IMR-90 (cell line): ENCODE data around the gene RIPOR2. TPM values are rescaled to one million over a fixed set of nuclear protein-coding genes. Genes with fewer than 3 reads are reported as not detected.

Experiments used
- ATAC-seq: fragments of 200-7000 bp; cut with Tn5 transposase; 2 replicates; pipeline ENCODE4 v1.9.1; 2020; ENCODE audit warnings: low read depth, mild to moderate bottlenecking, moderate library complexity
- BruUV-seq: library from RNA; stranded (reverse); fragments of 400-500 nt; replicated peaks from 2 replicates; lab custom pipeline; 2021; lab: Mats Ljungman, UMichigan
- CTCF ChIA-PET: fragments of 300-600 bp; formaldehyde crosslinking; extraction: SDS; loops from one replicate; lab custom pipeline; 2021; ENCODE audit warnings: antibody characterized with exemption; lab: Yijun Ruan, JAX
- POLR2A ChIA-PET: fragments of 300-600 bp; sonication (Branson Sonifier 250); formaldehyde crosslinking; loops from one replicate; lab custom pipeline; 2022; ENCODE audit warnings: antibody characterized with exemption; ENCODE audit not compliant: unreplicated experiment; lab: Charles Lee
- DNase-seq: peaks from one replicate; pipeline ENCODE4 v3.0.0; 2013
- H2AFZ ChIP-seq: replicated peaks from 2 replicates; pipeline ENCODE3; 2013; ENCODE audit warnings: low read length, mild to moderate bottlenecking; ENCODE audit not compliant: poor library complexity
- H2AK5ac ChIP-seq: 2 replicates; pipeline ENCODE4 v1.6.1; 2013; ENCODE audit warnings: low read depth, low read length, inconsistent platforms
- H2AK9ac ChIP-seq: replicated peaks from 2 replicates; pipeline ENCODE3; 2013; ENCODE audit warnings: mild to moderate bottlenecking, low read depth, low read length, moderate library complexity; ENCODE audit not compliant: poor library complexity
- H2BK120ac ChIP-seq: 2 replicates; pipeline ENCODE4 v1.6.1; 2013; ENCODE audit warnings: low read depth, low read length, inconsistent platforms
- H2BK15ac ChIP-seq: 3 replicates; pipeline ENCODE4 v1.6.1; 2013; ENCODE audit warnings: low read depth, low read length, inconsistent platforms
- H2BK20ac ChIP-seq: 2 replicates; pipeline ENCODE4 v1.6.1; 2013; ENCODE audit warnings: low read depth, mild to moderate bottlenecking, inconsistent platforms, low read length, moderate library complexity
- H2BK5ac ChIP-seq: 2 replicates; pipeline ENCODE4 v1.6.1; 2013; ENCODE audit warnings: mild to moderate bottlenecking, low read depth, low read length, inconsistent platforms; ENCODE audit not compliant: poor library complexity, severe bottlenecking
- H3K14ac ChIP-seq: replicated peaks from 2 replicates; pipeline ENCODE4 v1.6.1; 2013; ENCODE audit warnings: low read depth, low read length, inconsistent platforms
- H3K18ac ChIP-seq: 2 replicates; pipeline ENCODE4 v1.6.1; 2013; ENCODE audit warnings: low read depth, low read length, control low read depth
- H3K23ac ChIP-seq: 2 replicates; pipeline ENCODE4 v1.6.1; 2013; ENCODE audit warnings: low read depth, low read length, inconsistent platforms
- H3K27ac ChIP-seq: 2 replicates; pipeline ENCODE4 v1.5.1; 2013; ENCODE audit warnings: mild to moderate bottlenecking, control low read depth, low read length; ENCODE audit not compliant: insufficient read depth
- H3K27me3 ChIP-seq: 2 replicates; pipeline ENCODE4 v1.6.1; 2013; ENCODE audit warnings: low read length; ENCODE audit not compliant: control insufficient read depth, insufficient read depth
- H3K36me3 ChIP-seq: 2 replicates; pipeline ENCODE4 v1.6.1; 2013; ENCODE audit warnings: low read length, mixed read lengths; ENCODE audit not compliant: control insufficient read depth, insufficient read depth
- H3K4ac ChIP-seq: 2 replicates; pipeline ENCODE4 v1.6.1; 2013; ENCODE audit warnings: low read depth, low read length, inconsistent platforms
- H3K4me1 ChIP-seq: 2 replicates; pipeline ENCODE4 v1.6.1; 2013; ENCODE audit warnings: low read length, mixed read lengths; ENCODE audit not compliant: control insufficient read depth, insufficient read depth
- H3K4me2 ChIP-seq: 2 replicates; pipeline ENCODE4 v1.6.1; 2013; ENCODE audit warnings: low read depth, mild to moderate bottlenecking, control low read depth, low read length, moderate library complexity
- H3K4me3 ChIP-seq: 2 replicates; pipeline ENCODE4 v1.5.1; 2013; ENCODE audit warnings: low read depth, mild to moderate bottlenecking, control low read depth, low read length, moderate library complexity; ENCODE audit not compliant: insufficient read depth
- H3K56ac ChIP-seq: 2 replicates; pipeline ENCODE4 v1.6.1; 2013; ENCODE audit warnings: low read length, inconsistent platforms; ENCODE audit not compliant: insufficient read depth; ENCODE audit errors: extremely low read depth
- H3K79me1 ChIP-seq, 2 experiments: 2 replicates each; pipeline ENCODE4 v1.6.1; 2013; ENCODE audit warnings: low read length in 2 of 2, inconsistent platforms in 1 of 2, low read depth in 1 of 2
- H3K9ac ChIP-seq: 2 replicates; pipeline ENCODE4 v1.6.1; 2013; ENCODE audit warnings: low read depth, low read length, control low read depth
- H3K9me1 ChIP-seq: 2 replicates; pipeline ENCODE4 v1.6.1; 2013; ENCODE audit warnings: low read length, inconsistent platforms; ENCODE audit not compliant: insufficient read depth
- H3K9me3 ChIP-seq: 2 replicates; pipeline ENCODE4 v1.6.1; 2013; ENCODE audit warnings: low read length; ENCODE audit not compliant: control insufficient read depth, insufficient read depth
- H4K20me1 ChIP-seq: 2 replicates; pipeline ENCODE4 v1.6.1; 2013; ENCODE audit warnings: low read length, inconsistent platforms; ENCODE audit not compliant: insufficient read depth
- H4K5ac ChIP-seq: 2 replicates; pipeline ENCODE4 v1.6.1; 2013; ENCODE audit warnings: mild to moderate bottlenecking, low read depth, low read length, control low read depth
- H4K8ac ChIP-seq, 2 experiments: 2 replicates each; pipeline ENCODE4 v1.6.1; 2013; ENCODE audit warnings: low read depth in 2 of 2, low read length in 2 of 2, control low read depth in 1 of 2, inconsistent platforms in 1 of 2
- H4K91ac ChIP-seq: 2 replicates; pipeline ENCODE4 v1.6.1; 2013; ENCODE audit warnings: low read depth, low read length, inconsistent platforms; ENCODE audit not compliant: insufficient read depth
- CEBPB ChIP-seq: IDR thresholded peaks from 2 replicates; pipeline ENCODE4 v1.6.1; 2012; ENCODE audit warnings: low read depth, low read length, improper control_type of control experiment
- CTCF ChIP-seq: conservative IDR thresholded peaks from 2 replicates; pipeline ENCODE4 v1.5.1; 2012; ENCODE audit warnings: mild to moderate bottlenecking, low read depth, low read length, improper control_type of control experiment
- ELK1 ChIP-seq: fragments of 150-350 bp; IDR thresholded peaks from 2 replicates; pipeline ENCODE4 v1.6.1; 2016; ENCODE audit warnings: low read depth, mild to moderate bottlenecking, low read length, moderate library complexity, borderline replicate concordance
- MAFK ChIP-seq: IDR thresholded peaks from 2 replicates; pipeline ENCODE4 v1.6.1; 2012; ENCODE audit warnings: low read depth, low read length, improper control_type of control experiment
- POLR2A ChIP-seq: IDR thresholded peaks from 2 replicates; pipeline ENCODE4 v1.6.1; 2012; ENCODE audit warnings: mild to moderate bottlenecking, low read depth, low read length
- RAD21 ChIP-seq: IDR thresholded peaks from 2 replicates; pipeline ENCODE4 v1.6.1; 2012; ENCODE audit warnings: low read length, improper control_type of control experiment
- RFX5 ChIP-seq: IDR thresholded peaks from 2 replicates; pipeline ENCODE4 v1.8.0; 2012; ENCODE audit warnings: low read depth, mild to moderate bottlenecking, low read length, moderate library complexity
- SMC3 ChIP-seq: fragments of 150-350 bp; IDR thresholded peaks from 2 replicates; pipeline ENCODE4 v1.6.1; 2016; ENCODE audit warnings: low read depth, mild to moderate bottlenecking, antibody characterized with exemption, low read length, moderate library complexity
- USF2 ChIP-seq: fragments of 150-350 bp; IDR thresholded peaks from 2 replicates; pipeline ENCODE4 v1.6.1; 2017; ENCODE audit warnings: mild to moderate bottlenecking, antibody characterized with exemption, low read length, low read depth
- WGBS, 2 experiments: methylation state at CpG; one replicate each; pipeline versions ENCODE4 v1.1.5 to v1.1.7; 2013; ENCODE audit warnings: missing lambda C conversion rate in 2 of 2; ENCODE audit not compliant: insufficient read length in 1 of 2; ENCODE audit errors: extremely low coverage in 2 of 2; 5-methylcytosine and 5-hydroxymethylcytosine counted together
- dilution Hi-C: fragments of 300-500 bp; cut with HindIII; formaldehyde crosslinking; loops from one replicate; pipeline ENCODE4 v1.14.3; 2018; ENCODE audit warnings: low sequenced_read_pairs; ENCODE audit not compliant: unreplicated experiment
- in situ Hi-C: fragments of 300-500 bp; cut with MboI; formaldehyde crosslinking; loops from 3 replicates; pipeline ENCODE4 v1.14.3; 2019; ENCODE audit warnings: low sequenced_read_pairs, inconsistent platforms, mixed read lengths
- intact Hi-C: fragments of 100-400 bp; cut with micrococcal nuclease; formaldehyde crosslinking; loops from 2 replicates; pipeline ENCODE4 v1.10.0; 2022
- polyA plus RNA-seq, 3 experiments: library from polyadenylated mRNA; depleted of rRNA; stranded (reverse); fragments of >200 nt; gene quantifications; 2 replicates each; pipeline ENCODE4 v1.2.3, GENCODE V29; 2012; ENCODE audit warnings: low replicate concordance in 1 of 3
- total RNA-seq: library from RNA; depleted of rRNA; stranded (reverse); fragments of >200 nt; gene quantifications from 2 replicates; pipeline ENCODE4 v1.2.3, GENCODE V29; 2012

The RIPOR2 gene
- total and polyA plus RNA-seq, 2 of the 4 experiments (the other 2 are of a cell fraction): 1.1 to 1.2 TPM

- H3K23ac ChIP-seq: no peak overlapping the region
- no peak overlapping the region for H3K4me3 ChIP-seq
- no peak overlapping the region for H3K4ac ChIP-seq
- H3K27ac ChIP-seq: no peak overlapping the region
- H3K9me3 ChIP-seq: no peaks in the 10 kb centered on the region
- H4K91ac ChIP-seq: no peak overlapping the region
- 0 out of 2 replicates have a peak, but pooled peaks cover 2% of the 10 kb centered on the region for H3K9me1 ChIP-seq
- BruUV-seq: no TSS peak
- no peaks in the 10 kb centered on the region for H3K27me3 ChIP-seq
- no peak overlapping the region for H3K18ac ChIP-seq
- no peaks in the 10 kb centered on the region for H4K20me1 ChIP-seq
- H2BK15ac ChIP-seq: no peak overlapping the region
- no peak overlapping the region for H3K56ac ChIP-seq
- no peak overlapping the region for H2AK5ac ChIP-seq
- H3K4me2 ChIP-seq: no peak overlapping the region
- H3K14ac ChIP-seq: no peak overlapping the region
- no CpG with 5 or more reads among the region's 6 CpGs for WGBS, 2 experiments
- TF ChIP-seq MAFK (no peak), CTCF (no peak), RFX5 (no peak), SMC3 (no peak), USF2 (no peak), POLR2A (no peak), CEBPB (no peak), RAD21 (no peak), ELK1 (no peak)
- no peak overlapping the region for H2BK5ac ChIP-seq
- intact Hi-C loops: no loop called here
- H2BK20ac ChIP-seq: no peak overlapping the region
- no peak overlapping the region for H2BK120ac ChIP-seq
- H2AFZ ChIP-seq: no peak overlapping the region
- H3K9ac ChIP-seq: no peak overlapping the region
- POLR2A ChIA-PET: no interaction called here
- no peak for ATAC-seq
- H3K4me1 ChIP-seq: peaks cover 7% of the 10 kb centered on the region
- no peak overlapping the region for H4K8ac ChIP-seq
- no peak for DNase-seq
- H3K36me3 ChIP-seq: peaks cover 9% of the 10 kb centered on the region; the same call in 1 of the 2 replicates
- CTCF ChIA-PET: interaction anchor here (0.6 kb wide), 1 partner anchor 22 kb away, joined by 3 read pairs; no protein-coding TSS in a partner anchor
- dilution Hi-C loops: no loop called here
- no peak overlapping the region for H4K5ac ChIP-seq
- in situ Hi-C loops: no loop called here
- no peak overlapping the region for H2AK9ac ChIP-seq
- H3K79me1 ChIP-seq: no peaks in the 10 kb centered on the region
These were observed 111.4 kb downstream of the RIPOR2 start for GRCh38 chr6:24824142-24824938.
